Activated CD4-positive, alpha-beta T cell treated with anti-CD3 and anti-CD28 coated beads for 24 hours (primary cell): ENCODE results near the gene DHX15.

Source experiments
- DNase-seq, 2 donors: peaks; one replicate each; pipeline ENCODE4 v3.0.0-alpha.2; 2020; ENCODE audit warnings: low read depth in 2 of 2

The DHX15 gene

DNA sequence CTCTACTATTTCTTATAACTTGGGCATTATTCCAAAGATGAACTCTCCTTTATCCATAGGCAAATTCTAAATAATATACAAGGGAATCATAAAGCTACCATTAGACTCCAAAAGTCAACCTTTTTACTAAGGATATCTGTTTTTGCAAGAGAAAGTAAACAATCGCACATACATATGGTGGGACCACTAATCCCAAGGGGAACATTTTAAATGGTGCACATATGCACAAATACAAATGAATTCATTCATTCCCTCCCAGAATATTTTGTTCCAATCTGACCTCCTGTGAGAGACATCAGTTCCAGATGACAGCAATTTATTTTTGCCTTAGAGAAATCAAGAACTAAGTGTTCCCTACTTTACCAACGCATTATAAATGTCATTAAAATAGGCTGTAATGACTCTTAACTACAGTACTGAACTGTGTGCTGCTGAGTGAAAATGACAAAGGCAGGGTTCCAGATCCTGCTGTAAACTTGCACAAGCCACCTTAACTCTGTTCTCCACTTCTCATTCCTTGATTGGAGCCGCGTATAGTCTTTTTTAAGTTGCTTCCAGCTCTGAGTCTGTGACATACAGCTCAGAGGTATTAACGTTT, 2.0 kb downstream of the DHX15 start:
- no peak for DNase-seq

DNA sequence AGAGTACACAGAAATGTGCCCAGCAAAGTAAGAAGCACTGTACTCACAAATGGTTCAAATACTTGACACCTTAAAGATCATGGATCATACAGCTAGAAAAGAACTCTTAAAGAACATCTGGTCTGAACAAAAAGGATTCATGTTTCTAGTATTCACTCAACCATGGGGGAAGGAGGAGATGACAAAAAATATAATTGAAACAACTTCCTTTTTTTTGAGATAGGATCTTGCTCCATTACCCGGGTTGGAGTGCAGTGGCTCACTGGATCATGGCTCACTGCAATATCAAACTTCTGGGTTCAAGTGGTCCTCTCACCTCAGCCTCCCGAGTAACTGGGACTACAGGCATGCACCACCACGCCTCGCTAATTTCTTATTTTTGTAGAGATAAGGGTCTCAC, 6.0 kb downstream of the DHX15 start:
- DNase-seq: no peak

DNA sequence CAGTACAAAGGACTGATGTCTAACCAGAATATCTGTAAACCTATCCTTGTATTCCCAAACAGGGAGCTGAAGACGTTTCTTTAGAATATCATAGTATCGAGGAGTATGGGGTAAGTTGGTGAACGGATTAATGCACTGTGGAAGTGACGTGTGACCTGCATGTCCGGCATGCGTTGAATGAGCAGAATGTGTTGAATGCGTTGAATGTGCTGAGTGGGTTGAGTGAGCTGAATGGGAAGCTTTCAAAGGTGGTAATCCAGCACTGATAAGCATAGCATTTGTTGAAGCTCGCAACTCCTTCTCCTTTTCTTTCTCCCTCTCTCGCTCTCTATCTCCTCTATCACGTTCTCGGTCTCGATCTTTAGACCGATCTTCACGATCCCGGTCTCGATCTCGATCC, 8.1 kb downstream of the DHX15 start:
- no peak for DNase-seq

DNA sequence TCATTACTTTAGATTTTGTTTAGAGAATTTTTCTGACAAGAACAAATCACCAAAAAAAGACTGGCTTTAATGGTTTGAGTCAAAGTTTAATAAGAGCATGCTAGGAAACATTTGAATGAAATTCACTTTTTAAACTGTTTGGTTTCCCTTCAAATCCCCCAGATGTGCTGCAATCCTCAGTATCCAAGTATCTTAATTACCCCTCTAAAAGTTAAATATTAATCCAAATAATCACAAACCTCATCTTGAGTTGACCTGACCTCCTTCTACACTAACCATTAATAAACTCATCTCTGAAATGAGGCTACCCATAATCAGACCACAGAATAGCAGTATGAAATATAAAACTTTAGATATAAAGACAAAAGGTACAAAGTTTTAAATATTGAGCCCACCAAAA, 10.1 kb downstream of the DHX15 start:
- no peak for DNase-seq

DNA sequence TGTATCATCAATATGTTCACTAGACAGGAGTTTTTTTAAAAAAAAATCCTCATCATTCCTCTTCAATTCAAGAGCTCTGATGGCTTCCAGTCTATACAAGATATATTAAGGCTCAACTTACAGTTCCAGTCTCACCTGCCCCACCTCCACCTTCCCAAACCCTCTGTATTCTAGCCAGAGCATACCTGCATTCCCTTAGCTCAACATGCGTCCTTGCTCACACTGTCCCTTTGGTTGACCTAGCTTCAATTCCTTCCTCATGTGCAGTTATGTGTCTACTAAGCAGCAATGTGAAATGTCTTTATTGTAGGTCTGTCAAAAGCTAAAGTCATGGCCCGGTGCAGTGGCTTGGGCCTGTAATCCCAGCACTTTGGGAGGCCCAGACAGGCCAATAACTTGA, 10.8 kb downstream of the DHX15 start:
- DNase-seq: no peak

DNA sequence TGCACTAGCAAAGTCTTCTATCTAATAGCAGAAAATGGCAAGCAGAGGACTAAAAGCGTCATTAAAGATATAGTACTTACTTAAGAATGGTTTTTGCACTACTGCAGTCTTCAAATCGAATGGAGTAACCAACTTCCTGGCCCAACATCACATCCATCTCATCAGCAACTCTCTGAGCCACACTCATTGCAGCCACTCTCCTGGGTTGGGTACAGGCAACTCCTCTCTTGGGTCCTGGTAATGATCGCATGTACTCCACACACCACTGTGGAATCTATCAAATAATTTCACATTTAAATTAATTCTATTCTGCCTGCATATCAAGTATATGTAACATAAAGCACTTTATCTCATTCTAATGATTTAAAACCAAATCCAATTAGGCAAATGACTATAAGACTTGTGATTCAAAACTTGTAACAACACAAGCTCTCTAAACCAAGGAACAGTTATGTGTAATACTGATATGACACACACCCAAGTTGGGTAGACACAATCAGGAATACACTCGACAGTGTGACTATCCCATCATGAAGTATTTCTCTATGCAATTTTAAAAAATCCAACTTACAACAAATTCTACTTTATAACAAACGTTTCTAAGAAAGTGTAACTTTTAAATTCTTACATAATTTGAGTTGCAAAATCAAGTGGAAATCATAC, 13.6 kb downstream of the DHX15 start:
- no peak for DNase-seq

DNA sequence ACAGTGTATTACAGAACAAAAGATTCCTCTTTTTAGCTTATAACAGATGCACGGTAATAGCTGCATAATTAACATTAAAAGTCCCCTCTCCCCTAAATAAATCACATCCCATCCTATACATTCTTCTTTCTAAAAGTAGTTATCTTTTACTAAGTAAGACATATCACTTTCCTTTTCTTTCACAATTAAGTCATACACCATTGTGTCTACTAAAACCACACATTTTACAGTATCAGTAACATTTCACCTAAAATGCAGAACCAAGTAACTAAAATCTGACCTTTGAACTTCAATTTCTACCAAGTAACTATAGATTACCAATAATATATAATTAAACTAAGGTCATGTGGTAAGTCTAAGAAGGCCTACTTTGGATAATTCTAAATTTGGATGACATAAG, 14.2 kb downstream of the DHX15 start:
- DNase-seq: no peak

DNA sequence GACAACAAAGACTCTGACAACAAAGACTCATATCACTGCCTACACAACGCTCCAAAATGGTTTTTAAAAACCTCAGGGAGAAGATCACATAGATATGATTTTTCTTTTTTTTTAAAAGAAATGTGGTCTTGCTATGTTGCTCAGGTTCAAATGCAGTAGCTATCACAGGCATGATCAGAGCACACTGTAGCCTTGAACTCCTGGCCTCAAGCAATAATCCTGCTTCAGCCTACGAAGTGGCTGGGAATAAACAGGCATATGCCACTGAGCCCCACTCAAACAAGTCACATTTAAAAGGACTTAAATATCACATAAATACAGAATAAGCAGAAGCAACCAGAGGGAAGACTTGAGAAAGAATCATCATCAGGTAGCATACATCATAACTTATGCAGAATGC, 14.7 kb downstream of the DHX15 start:
- DNase-seq: no peak

DNA sequence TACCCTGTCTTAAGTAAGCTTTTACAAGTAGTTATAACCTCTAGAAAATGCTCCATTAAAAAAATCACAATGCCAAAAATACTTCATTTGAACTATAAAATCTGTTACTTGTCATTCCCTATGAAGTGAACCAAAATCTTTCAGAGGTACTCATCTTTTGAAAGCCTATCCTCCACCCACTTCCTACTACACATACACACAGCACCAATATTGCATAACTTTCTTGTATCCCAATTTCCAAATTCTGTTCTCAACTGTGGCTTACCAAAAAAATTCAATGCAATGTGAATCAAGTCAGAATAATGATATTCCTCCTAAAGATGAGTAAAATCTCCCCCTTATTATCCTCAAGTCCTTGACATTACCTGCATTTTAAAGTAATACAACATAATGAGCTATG, 15.9 kb downstream of the DHX15 start:
- no peak for DNase-seq

DNA sequence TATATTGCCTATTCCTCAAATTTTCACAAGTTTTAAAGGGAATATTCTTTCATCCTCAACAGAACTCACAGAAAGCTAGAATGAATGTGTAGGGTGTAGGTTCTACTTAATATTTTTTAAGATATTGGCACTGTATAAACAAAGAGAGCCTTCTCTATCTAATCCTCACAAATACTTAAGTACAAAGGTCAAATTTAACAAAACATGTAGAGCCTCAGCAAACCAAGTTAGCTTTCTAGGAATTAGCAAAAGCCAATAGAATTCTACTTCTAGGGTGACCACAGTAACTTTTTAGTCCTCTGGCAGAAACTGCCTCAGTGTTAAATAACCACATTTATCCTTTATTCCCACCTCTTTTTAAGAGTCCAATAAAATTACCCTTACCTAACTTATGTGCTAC, 19.3 kb downstream of the DHX15 start:
- no peak for DNase-seq

DNA sequence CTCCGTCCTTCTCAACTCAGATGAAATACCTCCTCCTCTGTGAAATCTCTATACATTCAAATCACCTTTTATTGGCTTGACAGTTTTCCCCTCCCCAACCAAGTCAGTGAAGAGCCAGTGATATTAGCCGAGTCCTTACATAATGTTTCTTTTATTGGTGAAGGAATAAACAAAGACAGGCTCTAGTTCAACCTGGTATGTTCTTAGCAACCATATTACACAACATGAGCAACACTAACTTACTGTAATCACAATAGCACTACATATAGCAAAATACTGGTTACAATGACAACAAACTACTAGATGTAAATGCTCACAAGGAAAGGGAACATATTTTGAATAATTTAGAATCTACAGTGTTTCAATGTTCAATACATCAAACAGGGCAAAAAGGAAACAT, 19.9 kb downstream of the DHX15 start:
- no peak for DNase-seq

DNA sequence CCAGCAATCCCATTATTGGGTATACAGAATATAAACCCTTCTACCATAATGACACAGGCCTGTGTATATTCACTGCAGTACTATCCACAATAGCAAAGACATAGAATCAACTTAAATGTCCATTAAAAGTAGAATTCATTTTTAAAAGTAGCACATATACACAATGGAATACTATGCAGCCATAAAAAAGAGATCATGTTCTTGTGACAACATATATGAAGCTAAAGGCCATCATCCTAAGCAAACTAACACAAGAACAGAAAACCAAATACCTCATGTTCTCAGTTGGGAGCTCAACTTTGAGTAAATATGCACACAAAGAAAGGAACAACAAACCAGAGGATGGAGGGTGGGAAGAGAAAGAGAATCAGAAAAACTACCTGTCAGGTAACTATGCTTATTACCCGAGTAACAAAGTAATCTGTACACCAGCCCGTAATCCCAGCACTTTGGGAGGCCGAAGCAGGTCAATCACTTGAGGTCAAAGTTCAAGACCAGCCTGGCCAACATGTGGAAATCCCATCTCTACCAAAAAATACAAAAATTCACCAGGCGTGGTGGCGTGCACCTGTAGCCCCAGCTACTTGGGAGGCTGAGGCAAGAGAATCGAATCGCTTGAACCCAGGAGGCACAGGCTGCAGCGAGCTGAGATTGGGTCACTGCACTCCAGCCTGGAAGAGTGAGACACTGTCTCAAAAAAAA, 22.8 kb downstream of the DHX15 start:
- no peak for DNase-seq

DNA sequence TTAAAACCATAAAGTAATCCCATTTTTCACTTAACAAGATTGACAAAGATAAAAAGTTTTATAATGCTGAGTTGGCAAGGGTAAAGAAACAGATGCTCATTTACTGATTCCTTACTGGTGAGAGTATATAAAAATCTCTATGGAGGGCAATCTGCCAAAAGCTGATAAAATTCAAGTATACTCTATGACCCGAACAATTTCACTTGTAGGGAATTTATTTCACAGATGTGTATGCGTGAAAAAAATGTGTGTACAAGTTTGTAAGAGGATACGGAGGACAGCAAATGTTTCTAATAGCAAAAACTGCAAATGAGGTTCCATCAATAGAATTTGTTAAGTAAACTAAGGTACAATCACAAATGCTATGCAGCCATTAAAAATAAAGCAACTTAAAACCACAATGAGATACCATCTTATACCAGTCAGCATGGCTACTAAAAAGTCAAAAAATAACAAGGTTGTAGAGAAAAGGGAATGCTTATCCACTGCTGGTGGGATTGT, 23.4 kb downstream of the DHX15 start:
- no peak for DNase-seq

DNA sequence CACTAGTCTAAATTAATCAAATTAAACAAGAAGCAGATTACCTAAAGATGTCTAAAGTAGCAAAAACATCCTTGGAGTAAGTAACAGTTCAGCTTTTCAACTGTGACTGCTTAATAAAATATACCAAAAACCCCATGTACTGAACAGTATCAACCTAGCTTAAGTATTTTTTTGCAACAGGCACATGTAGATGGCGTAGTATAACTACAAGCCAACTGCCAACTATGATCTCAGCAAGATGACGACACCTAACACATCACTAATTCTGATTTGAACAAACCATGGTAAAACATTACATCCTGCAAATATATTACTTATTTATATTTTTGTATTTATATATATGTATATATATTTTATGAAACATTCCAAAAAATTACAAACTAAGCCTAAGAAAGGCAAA, 24.5 kb downstream of the DHX15 start:
- no peak for DNase-seq

DNA sequence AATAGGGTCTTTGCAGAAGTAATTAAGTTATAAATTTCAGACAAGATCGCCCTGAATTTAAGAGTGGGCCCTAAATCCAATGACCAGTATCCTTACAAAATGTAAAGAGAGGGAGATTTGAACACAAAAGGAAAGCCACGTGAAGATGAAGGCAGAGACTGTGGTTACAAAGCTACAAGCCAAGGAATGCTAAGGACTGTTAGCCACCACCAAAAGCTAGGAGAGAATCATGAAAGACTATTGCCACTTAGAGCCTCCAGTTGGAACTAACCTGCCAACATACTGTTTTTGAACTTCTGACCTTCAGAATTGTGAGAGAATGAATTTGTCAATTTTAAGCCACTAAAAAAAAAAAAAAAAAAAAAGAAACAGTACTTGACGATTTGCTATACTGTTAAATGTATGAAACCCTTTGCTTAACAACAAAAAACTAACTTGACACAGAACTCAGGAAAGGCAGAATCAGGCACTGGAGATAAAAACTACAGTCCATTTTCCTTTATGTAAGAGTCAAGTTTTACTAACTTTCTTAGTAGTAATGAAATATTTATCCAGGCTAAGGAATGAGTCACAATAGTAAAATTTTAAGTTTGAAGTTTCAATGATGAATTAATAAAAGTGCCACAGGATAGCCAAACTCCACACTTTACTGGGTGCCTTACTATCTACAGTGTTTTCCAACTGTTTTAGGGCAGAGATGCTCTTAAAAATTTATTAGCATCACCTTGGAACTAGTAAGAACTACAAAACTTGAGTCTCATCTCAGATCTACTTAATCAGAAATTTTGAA, 25.1 kb downstream of the DHX15 start:
- no peak for DNase-seq

DNA sequence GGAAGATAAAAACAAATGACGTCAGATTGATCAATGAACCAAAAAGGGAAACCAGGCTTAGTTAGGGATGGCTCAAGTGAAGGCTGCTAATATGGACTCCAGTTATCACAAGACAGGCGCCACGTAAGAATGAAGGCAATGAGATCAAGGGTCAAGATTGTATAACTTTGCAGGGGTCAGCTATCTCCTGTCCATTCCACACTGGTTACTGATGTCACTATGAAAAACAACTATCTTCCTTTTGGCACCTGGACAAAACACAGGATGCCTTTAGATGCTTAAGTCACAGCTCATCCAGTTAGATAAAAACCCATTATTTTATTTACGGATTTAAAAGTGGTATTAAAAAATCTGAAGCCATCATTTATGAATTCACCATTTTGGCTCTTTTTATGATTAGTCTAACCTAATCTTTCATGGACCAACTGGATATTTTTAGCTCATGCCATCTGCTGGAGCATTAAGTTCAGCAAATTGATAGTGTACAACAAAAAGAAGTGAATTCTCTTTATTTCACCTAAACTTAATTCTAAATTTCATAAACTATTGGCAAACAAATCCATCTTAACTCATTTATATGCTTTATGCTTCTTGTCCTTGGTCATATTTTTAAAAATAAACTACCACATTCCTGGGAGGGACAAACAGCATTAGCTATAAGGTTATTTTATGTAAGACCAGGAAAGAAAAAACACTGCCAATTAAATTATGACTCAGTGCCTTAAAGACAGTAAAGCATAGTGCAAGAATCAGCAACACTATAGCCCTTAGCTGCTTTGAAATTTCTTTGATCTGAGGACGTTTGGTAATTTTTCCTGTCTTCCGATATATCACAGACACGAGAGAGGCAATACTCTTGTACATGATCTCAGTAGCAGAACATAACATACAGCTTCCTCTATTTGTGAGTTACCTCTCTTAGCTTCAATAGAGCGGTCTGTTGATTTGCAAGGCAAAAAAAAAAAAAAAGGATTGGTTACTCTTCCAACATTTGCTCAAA, 27.0 kb downstream of the DHX15 start:
- DNase-seq: no peak

DNA sequence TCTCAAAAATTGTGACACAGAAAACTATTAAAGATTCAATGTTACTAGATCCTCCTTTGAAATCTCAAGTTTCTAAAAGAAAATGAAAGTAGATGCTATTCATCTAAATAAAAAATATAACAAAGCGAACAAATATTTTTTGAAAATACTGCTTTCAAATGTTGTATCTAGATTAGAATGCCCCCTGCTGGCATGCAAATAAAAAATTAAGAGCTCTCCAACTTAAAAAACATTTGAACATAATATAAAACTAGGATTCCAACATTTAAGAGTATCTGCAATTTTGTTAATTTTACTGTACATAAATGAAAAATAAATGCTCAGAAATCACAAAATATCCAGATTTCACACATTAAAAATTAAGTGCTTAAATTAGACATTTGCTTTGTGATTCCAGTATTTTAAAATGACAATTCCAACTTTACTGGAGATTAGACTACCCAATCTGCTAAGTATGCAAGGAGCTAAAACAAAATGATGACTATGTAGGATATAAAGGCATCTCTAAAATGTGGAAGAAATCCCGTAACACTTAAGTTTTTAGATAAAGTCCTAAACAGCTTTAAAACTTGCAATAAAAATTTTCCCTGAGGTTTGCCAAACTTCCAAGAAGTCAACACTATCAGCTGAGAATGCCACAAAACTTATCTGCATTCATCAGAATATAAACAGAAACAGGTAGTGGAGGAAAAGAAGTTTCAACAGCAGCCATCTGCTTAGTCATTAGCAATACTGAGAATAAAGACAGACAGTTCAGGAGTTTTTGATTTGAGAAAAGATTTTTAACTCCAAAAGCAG, 32.7 kb downstream of the DHX15 start:
- DNase-seq: no peak

DNA sequence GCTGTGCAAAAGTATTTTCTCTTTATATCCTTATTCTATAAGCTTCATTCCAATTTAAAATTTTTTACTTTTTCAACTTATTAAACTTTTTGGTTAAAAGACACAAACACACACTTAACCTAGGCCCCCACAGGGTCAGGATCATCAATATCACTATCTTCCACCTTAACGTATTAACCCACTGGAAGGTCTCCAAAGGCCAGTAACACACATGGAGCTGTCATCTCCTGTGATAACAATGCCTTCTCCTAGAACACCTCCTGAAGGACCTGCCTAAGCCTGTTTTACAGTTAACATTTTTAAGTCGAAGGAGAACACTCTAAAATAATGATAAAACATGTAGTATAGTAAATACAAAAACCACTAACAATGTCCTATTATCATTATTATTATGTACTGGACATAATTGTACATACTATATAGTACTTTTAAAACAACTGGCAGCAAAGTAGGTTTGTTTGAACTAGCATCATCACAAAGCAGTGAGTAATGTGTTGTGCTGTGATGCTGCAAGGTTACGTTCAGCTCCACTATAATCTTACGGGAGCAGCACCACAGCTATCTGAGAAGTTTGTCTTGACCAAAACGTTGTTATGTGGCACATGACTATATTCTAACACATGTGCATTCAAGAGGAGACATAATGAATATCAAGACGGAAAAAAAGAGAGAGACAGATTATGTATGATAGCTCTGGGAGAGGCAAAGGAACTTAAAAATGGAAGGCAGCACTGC, 33.7 kb downstream of the DHX15 start:
- no peak for DNase-seq

DNA sequence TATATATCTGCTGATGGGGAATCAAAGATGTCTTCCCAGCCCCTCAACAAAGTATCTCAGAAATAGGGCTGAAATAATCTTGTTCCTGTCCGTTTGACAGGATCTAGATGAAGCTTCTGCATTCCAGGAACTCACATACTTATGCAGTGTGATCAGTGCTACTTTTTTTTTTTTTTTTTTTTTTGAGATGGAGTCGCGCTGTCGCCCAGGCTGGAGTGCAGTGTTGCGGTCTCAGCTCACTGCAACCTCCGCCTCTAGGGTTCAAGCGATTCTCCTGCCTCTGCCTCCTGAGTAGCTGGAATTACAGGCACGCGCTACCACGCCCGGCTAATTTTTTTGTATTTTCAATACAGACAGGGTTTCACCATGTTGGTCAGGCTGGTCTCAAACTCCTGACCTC, 36.4 kb downstream of the DHX15 start:
- DNase-seq: no peak
